Trophoblast cell (in vitro differentiated cells and primary cell): ENCODE results near the gene KLF7.

ENCODE experiments used
- DNase-seq, 2 donors: peaks; one replicate each; pipeline ENCODE4 v3.0.0-alpha.2; 2016
- H2AFZ ChIP-seq: 2 replicates; pipeline ENCODE4 v1.6.1; 2013; ENCODE audit warnings: low read length, moderate library complexity, mild to moderate bottlenecking; ENCODE audit not compliant: insufficient read depth, poor library complexity
- H2AK5ac ChIP-seq: 2 replicates; pipeline ENCODE4 v1.6.1; 2013; ENCODE audit warnings: mild to moderate bottlenecking, low read length
- H2BK120ac ChIP-seq: 2 replicates; pipeline ENCODE4 v1.6.1; 2013; ENCODE audit warnings: low read length, mild to moderate bottlenecking, moderate library complexity; ENCODE audit not compliant: insufficient read depth, poor library complexity
- H2BK12ac ChIP-seq: 2 replicates; pipeline ENCODE4 v1.6.1; 2013; ENCODE audit warnings: mild to moderate bottlenecking, low read length, moderate library complexity
- H2BK5ac ChIP-seq: 2 replicates; pipeline ENCODE4 v1.6.1; 2013; ENCODE audit warnings: low read length, low read depth, moderate library complexity, mild to moderate bottlenecking; ENCODE audit not compliant: poor library complexity
- H3K14ac ChIP-seq: 2 replicates; pipeline ENCODE4 v1.6.1; 2013; ENCODE audit warnings: mild to moderate bottlenecking, low read length
- H3K18ac ChIP-seq: 2 replicates; pipeline ENCODE4 v1.6.1; 2013; ENCODE audit warnings: mild to moderate bottlenecking, low read length
- H3K23ac ChIP-seq: 2 replicates; pipeline ENCODE4 v1.6.1; 2013; ENCODE audit warnings: low read length
- H3K27ac ChIP-seq: 2 replicates; pipeline ENCODE4 v1.5.1; 2013; ENCODE audit warnings: low read depth, mild to moderate bottlenecking, inconsistent platforms, low read length, moderate library complexity
- H3K27me3 ChIP-seq: 2 replicates; pipeline ENCODE4 v1.6.1; 2013; ENCODE audit warnings: inconsistent platforms, mild to moderate bottlenecking, low read length, moderate library complexity; ENCODE audit not compliant: insufficient read depth
- H3K36me3 ChIP-seq, 2 experiments: 1 replicate in 1 of 2; 2 replicates in 1 of 2; pipeline ENCODE4 v1.6.1; 2013; ENCODE audit warnings: low read length in 2 of 2, mild to moderate bottlenecking in 2 of 2, moderate library complexity in 1 of 2; ENCODE audit not compliant: insufficient read depth in 2 of 2, control insufficient read depth in 1 of 2
- H3K4ac ChIP-seq: 2 replicates; pipeline ENCODE4 v1.6.1; 2013; ENCODE audit warnings: low read depth, mild to moderate bottlenecking, low read length, moderate library complexity
- H3K4me1 ChIP-seq, 2 experiments: 1 replicate in 1 of 2; 2 replicates in 1 of 2; pipeline ENCODE4 v1.6.1; 2013; ENCODE audit warnings: low read length in 2 of 2, mild to moderate bottlenecking in 2 of 2, moderate library complexity in 1 of 2; ENCODE audit not compliant: insufficient read depth in 2 of 2, control insufficient read depth in 1 of 2
- H3K4me2 ChIP-seq: 2 replicates; pipeline ENCODE4 v1.6.1; 2013; ENCODE audit warnings: inconsistent platforms, mild to moderate bottlenecking, low read length, moderate library complexity
- H3K4me3 ChIP-seq: 2 replicates; pipeline ENCODE4 v1.5.1; 2013; ENCODE audit warnings: mild to moderate bottlenecking, low read depth, low read length, inconsistent platforms
- H3K79me1 ChIP-seq: one replicate; pipeline ENCODE4 v1.6.1; 2013; ENCODE audit warnings: low read length
- H3K79me2 ChIP-seq: 2 replicates; pipeline ENCODE4 v1.6.1; 2013; ENCODE audit warnings: low read length, mild to moderate bottlenecking; ENCODE audit not compliant: control insufficient read depth, insufficient read depth, poor library complexity
- H3K9ac ChIP-seq: 2 replicates; pipeline ENCODE4 v1.6.1; 2013; ENCODE audit warnings: mild to moderate bottlenecking, low read length
- H3K9me3 ChIP-seq: 2 replicates; pipeline ENCODE4 v1.6.1; 2013; ENCODE audit warnings: low read depth, mild to moderate bottlenecking, control low read depth, inconsistent platforms, low read length; ENCODE audit not compliant: insufficient read depth
- H4K12ac ChIP-seq: 2 replicates; pipeline ENCODE4 v1.6.1; 2013; ENCODE audit warnings: low read depth, mild to moderate bottlenecking, low read length, moderate library complexity
- H4K8ac ChIP-seq: 2 replicates; pipeline ENCODE4 v1.6.1; 2013; ENCODE audit warnings: low read depth, mild to moderate bottlenecking, low read length, moderate library complexity
- H4K91ac ChIP-seq: one replicate; pipeline ENCODE4 v1.6.1; 2013; ENCODE audit warnings: low read depth, mild to moderate bottlenecking, low read length, moderate library complexity
- WGBS: extraction: QIAGEN DNeasy Blood & Tissue Kit; methylation state at CpG from one replicate; pipeline ENCODE4 v1.1.7; 2013; ENCODE audit warnings: missing lambda C conversion rate; ENCODE audit not compliant: insufficient read length, insufficient coverage; ENCODE audit errors: extremely low coverage; 5-methylcytosine and 5-hydroxymethylcytosine counted together

Gene KLF7

GRCh38 chr2:207181526-207182274 is 16.0 kb upstream of the KLF7 start:
- H2AK5ac ChIP-seq, result no peak overlapping the region
- no peak overlapping the region for H2BK5ac ChIP-seq
- H2BK12ac ChIP-seq, result no peak overlapping the region
- H3K4me3 ChIP-seq, result no peak overlapping the region
- H4K8ac ChIP-seq, result no peak overlapping the region
- H3K9ac ChIP-seq, result no peak overlapping the region
- no peak overlapping the region for H3K27ac ChIP-seq
- H3K79me1 ChIP-seq, result no peaks in the 10 kb centered on the region
- H4K12ac ChIP-seq, result no peak overlapping the region
- no peak overlapping the region for H2BK120ac ChIP-seq
- no peak overlapping the region for H4K91ac ChIP-seq
- no peaks in the 10 kb centered on the region for H3K9me3 ChIP-seq
- no peaks in the 10 kb centered on the region for H3K4me1 ChIP-seq
- no peak overlapping the region for H3K18ac ChIP-seq
- no peak overlapping the region for H3K14ac ChIP-seq
- no peak overlapping the region for H3K4me2 ChIP-seq
- no CpG with 5 or more reads among the region's 7 CpGs for WGBS
- H3K27me3 ChIP-seq, result no peaks in the 10 kb centered on the region
- DNase-seq, result no peak
- H3K4ac ChIP-seq, result no peak overlapping the region
- H3K79me2 ChIP-seq, result no peaks in the 10 kb centered on the region
- no peak overlapping the region for H3K23ac ChIP-seq
- no peaks in the 10 kb centered on the region for H3K36me3 ChIP-seq
- H2AFZ ChIP-seq, result no peak overlapping the region

DNA sequence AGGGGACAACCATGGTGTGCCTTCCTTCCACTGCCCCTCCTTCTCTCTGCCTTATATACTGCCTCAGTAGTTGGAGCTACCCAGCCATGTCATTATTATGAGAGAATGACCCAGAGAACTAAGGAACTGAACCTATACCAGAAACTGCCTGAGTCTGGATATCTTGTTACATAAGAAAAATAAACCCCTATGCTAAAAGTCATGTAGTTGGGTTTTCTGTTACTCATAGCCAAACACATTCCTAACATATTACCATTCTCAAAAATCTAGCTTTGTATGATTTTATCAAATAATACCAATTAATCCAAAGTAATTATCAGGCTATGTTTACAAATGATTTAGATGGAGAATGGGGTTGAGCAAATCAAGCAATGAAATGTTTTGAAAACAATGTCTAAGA is 15.0 kb upstream of the KLF7 start:
- no peak overlapping the region for H2BK5ac ChIP-seq
- no peak overlapping the region for H3K4ac ChIP-seq
- no peak overlapping the region for H2BK120ac ChIP-seq
- no peaks in the 10 kb centered on the region for H3K27me3 ChIP-seq
- no peaks in the 10 kb centered on the region for H3K79me1 ChIP-seq
- H3K4me2 ChIP-seq, result no peak overlapping the region
- H2AK5ac ChIP-seq, result no peak overlapping the region
- H3K27ac ChIP-seq, result no peak overlapping the region
- no peak overlapping the region for H3K14ac ChIP-seq
- no peak overlapping the region for H3K23ac ChIP-seq
- no peak overlapping the region for H3K4me3 ChIP-seq
- H2AFZ ChIP-seq, result no peak overlapping the region
- H2BK12ac ChIP-seq, result no peak overlapping the region
- no peak overlapping the region for H4K8ac ChIP-seq
- H3K4me1 ChIP-seq, result no peaks in the 10 kb centered on the region
- H3K79me2 ChIP-seq, result no peaks in the 10 kb centered on the region
- DNase-seq, result no peak
- no peak overlapping the region for H3K18ac ChIP-seq
- H4K12ac ChIP-seq, result no peak overlapping the region
- H3K9ac ChIP-seq, result no peak overlapping the region
- no peaks in the 10 kb centered on the region for H3K9me3 ChIP-seq
- no peak overlapping the region for H4K91ac ChIP-seq
- no peaks in the 10 kb centered on the region for H3K36me3 ChIP-seq

- Histone ChIP-seq H2BK12ac (no peak overlapping the region), H2BK5ac (no peak overlapping the region), H4K8ac (no peak overlapping the region), H3K4me2 (no peak overlapping the region), H2AFZ (no peak overlapping the region), H2BK120ac (no peak overlapping the region), H3K4me3 (no peak overlapping the region), H3K23ac (no peak overlapping the region), H2AK5ac (no peak overlapping the region), H3K36me3 (no peaks in the 10 kb centered on the region), H3K4me1 (no peaks in the 10 kb centered on the region), H3K18ac (no peak overlapping the region), H3K14ac (no peak overlapping the region), H3K4ac (no peak overlapping the region), H3K9me3 (no peaks in the 10 kb centered on the region), H4K91ac (no peak overlapping the region), H3K79me1 (no peaks in the 10 kb centered on the region), H3K9ac (no peak overlapping the region), H3K27ac (no peak overlapping the region), H3K27me3 (no peaks in the 10 kb centered on the region), H4K12ac (no peak overlapping the region), H3K79me2 (no peaks in the 10 kb centered on the region)
- no peak for DNase-seq
Measured at GRCh38 chr2:207176247-207176646, 10.5 kb upstream of the KLF7 start.

GRCh38 chr2:207173641-207174040 is 7.9 kb upstream of the KLF7 start:
- H2BK120ac ChIP-seq, result no peak overlapping the region
- no peak overlapping the region for H2AK5ac ChIP-seq
- no peak overlapping the region for H2BK5ac ChIP-seq
- H3K9ac ChIP-seq, result no peak overlapping the region
- no peak overlapping the region for H4K8ac ChIP-seq
- no peak overlapping the region for H3K18ac ChIP-seq
- no peak overlapping the region for H3K4ac ChIP-seq
- no peak overlapping the region for H4K91ac ChIP-seq
- H3K23ac ChIP-seq, result no peak overlapping the region
- H3K27me3 ChIP-seq, result no peaks in the 10 kb centered on the region
- peak; percentile 67 to 94 for DNase-seq
- WGBS, result no CpG with 5 or more reads among the region's 1 CpG
- H3K4me1 ChIP-seq, result no peaks in the 10 kb centered on the region
- H3K79me2 ChIP-seq, result no peaks in the 10 kb centered on the region
- no peak overlapping the region for H4K12ac ChIP-seq
- no peak overlapping the region for H3K14ac ChIP-seq
- no peak overlapping the region for H2AFZ ChIP-seq
- H3K4me2 ChIP-seq, result no peak overlapping the region
- no peak overlapping the region for H3K27ac ChIP-seq
- no peaks in the 10 kb centered on the region for H3K9me3 ChIP-seq
- H3K36me3 ChIP-seq, result no peaks in the 10 kb centered on the region
- no peaks in the 10 kb centered on the region for H3K79me1 ChIP-seq
- no peak overlapping the region for H3K4me3 ChIP-seq
- H2BK12ac ChIP-seq, result no peak overlapping the region
